MCF 10A (cell line): ENCODE measurements around the gene FGF14. TPM values are rescaled to one million over a fixed set of nuclear protein-coding genes. Genes with fewer than 3 reads are reported as not detected.

Source experiments
- BruUV-seq: library from RNA; stranded (reverse); fragments of 400-500 nt; replicated peaks from 2 replicates; lab custom pipeline; 2021; lab: Mats Ljungman, UMichigan
- CTCF ChIA-PET: fragments of 300-600 bp; sonication (Branson Sonifier 250); formaldehyde crosslinking; extraction: SDS; loops from one replicate; lab custom pipeline; 2021; ENCODE audit warnings: antibody characterized with exemption, inconsistent platforms; lab: Yijun Ruan, JAX
- POLR2A ChIA-PET: fragments of 300-600, 350-650 bp; sonication (Branson Sonifier 250); formaldehyde crosslinking; extraction: SDS; loops from one replicate; lab custom pipeline; 2020; ENCODE audit warnings: antibody characterized with exemption, inconsistent platforms; lab: Yijun Ruan, JAX
- DNase-seq: peaks from one replicate; pipeline ENCODE4 v3.0.0-alpha.2; 2018; ENCODE audit not compliant: unreplicated experiment
- H3K27ac Mint-ChIP-seq: one replicate; pipeline ENCODE4 v1.8.0; 2022; ENCODE audit warnings: mild to moderate bottlenecking, low read depth, mixed read lengths; ENCODE audit not compliant: unreplicated experiment
- H3K27me3 Mint-ChIP-seq: one replicate; pipeline ENCODE4 v1.8.0; 2022; ENCODE audit warnings: mixed read lengths; ENCODE audit not compliant: insufficient read depth, unreplicated experiment
- H3K36me3 Mint-ChIP-seq: one replicate; pipeline ENCODE4 v1.8.0; 2022; ENCODE audit warnings: mild to moderate bottlenecking, moderate library complexity, mixed read lengths; ENCODE audit not compliant: insufficient read depth, unreplicated experiment
- H3K4me1 Mint-ChIP-seq: one replicate; pipeline ENCODE4 v1.8.0; 2022; ENCODE audit warnings: mixed read lengths; ENCODE audit not compliant: insufficient read depth, unreplicated experiment
- H3K4me3 Mint-ChIP-seq: one replicate; pipeline ENCODE4 v1.8.0; 2022; ENCODE audit warnings: mild to moderate bottlenecking, moderate library complexity, mixed read lengths; ENCODE audit not compliant: unreplicated experiment
- H3K9me3 Mint-ChIP-seq: one replicate; pipeline ENCODE4 v1.8.0; 2022; ENCODE audit warnings: mixed read lengths; ENCODE audit not compliant: unreplicated experiment
- intact Hi-C: fragments of 100-400 bp; cut with micrococcal nuclease; formaldehyde crosslinking; loops from 2 replicates; pipeline ENCODE4 v1.14.1; 2022
- total RNA-seq: library from RNA; stranded (reverse); gene quantifications from 2 replicates; pipeline ENCODE4 v1.2.3, GENCODE V29; 2022
- TF ChIP-seq, protein P1 (sequence below): fragments of 200-600 bp; IDR thresholded peaks from one replicate; pipeline ENCODE4 v1.8.0; 2022; ENCODE audit warnings: antibody characterized with exemption, mild to moderate bottlenecking; ENCODE audit not compliant: unreplicated experiment

FGF14 gene
- total RNA-seq, 1 experiment from 2014 or later, result not detected

DNA sequence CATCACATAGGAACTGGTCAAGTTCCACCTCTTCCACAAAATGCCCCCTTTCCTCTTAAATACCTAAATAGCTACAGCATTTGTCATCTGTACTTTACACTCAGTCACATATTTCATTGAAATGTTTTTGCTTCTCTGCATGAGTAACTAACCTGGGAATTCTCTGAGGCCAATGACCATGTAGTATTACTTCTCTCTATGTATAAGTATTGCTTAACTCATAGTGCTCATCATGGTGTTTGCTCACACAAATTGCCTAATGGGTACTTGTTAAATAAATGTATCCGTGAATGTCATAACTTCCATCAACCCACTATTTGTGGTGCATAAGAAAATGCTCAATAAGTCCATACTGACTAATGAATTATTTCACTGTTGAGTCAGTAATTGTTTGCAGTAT lies 115.5 kb downstream of the FGF14 start:
- no TSS peak for BruUV-seq
- H3K4me3 Mint-ChIP-seq, result peak overlapping the region; percentile 50
- ChIA-PET POLR2A (interaction anchor here (0.8 kb wide), 1 partner anchor 87 kb away, joined by 3 read pairs; no protein-coding TSS in a partner anchor), CTCF (no interaction called here)
- peaks cover 32% of the 10 kb centered on the region for H3K4me1 Mint-ChIP-seq
- H3K27ac Mint-ChIP-seq, result peak overlapping the region; percentile 84
- peak; percentile 90 for DNase-seq
- intact Hi-C loops, result no loop called here
- no peaks in the 10 kb centered on the region for H3K36me3 Mint-ChIP-seq
- TF ChIP-seq, protein P1, sequence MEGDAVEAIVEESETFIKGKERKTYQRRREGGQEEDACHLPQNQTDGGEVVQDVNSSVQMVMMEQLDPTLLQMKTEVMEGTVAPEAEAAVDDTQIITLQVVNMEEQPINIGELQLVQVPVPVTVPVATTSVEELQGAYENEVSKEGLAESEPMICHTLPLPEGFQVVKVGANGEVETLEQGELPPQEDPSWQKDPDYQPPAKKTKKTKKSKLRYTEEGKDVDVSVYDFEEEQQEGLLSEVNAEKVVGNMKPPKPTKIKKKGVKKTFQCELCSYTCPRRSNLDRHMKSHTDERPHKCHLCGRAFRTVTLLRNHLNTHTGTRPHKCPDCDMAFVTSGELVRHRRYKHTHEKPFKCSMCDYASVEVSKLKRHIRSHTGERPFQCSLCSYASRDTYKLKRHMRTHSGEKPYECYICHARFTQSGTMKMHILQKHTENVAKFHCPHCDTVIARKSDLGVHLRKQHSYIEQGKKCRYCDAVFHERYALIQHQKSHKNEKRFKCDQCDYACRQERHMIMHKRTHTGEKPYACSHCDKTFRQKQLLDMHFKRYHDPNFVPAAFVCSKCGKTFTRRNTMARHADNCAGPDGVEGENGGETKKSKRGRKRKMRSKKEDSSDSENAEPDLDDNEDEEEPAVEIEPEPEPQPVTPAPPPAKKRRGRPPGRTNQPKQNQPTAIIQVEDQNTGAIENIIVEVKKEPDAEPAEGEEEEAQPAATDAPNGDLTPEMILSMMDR, result no peak
- no peaks in the 10 kb centered on the region for H3K9me3 Mint-ChIP-seq
- H3K27me3 Mint-ChIP-seq, result no peaks in the 10 kb centered on the region

DNA sequence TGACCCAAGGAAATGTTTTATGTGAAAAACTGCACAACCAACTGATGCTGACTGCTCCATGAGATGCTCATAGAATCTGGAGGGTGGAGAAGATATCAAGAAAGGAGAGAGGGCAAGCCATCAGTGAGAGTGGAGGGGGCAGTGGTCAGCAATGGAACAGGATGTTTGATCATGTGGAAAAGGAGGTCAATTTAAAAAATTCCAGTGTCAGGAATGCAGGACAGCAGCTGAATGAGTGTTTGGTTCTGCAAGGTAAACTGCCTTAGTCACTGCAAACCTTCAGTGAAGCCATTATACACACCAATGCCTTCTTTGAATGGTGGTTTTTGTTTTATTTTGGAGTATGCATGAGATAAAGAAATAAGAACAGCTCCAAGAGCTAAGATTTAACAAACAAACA lies 121.5 kb downstream of the FGF14 start:
- DNase-seq, result no peak
- intact Hi-C loops, result no loop called here
- ChIA-PET CTCF (interaction anchor here (0.8 kb wide), 1 partner anchor 176 kb away, joined by 3 read pairs; no protein-coding TSS in a partner anchor), POLR2A (interaction anchor here (0.6 kb wide), 1 partner anchor 114 kb away, joined by 3 read pairs; no protein-coding TSS in a partner anchor)
- Mint-ChIP-seq H3K4me3 (no peak overlapping the region), H3K27me3 (no peaks in the 10 kb centered on the region), H3K4me1 (peaks cover 5% of the 10 kb centered on the region), H3K9me3 (no peaks in the 10 kb centered on the region), H3K36me3 (peaks cover 5% of the 10 kb centered on the region), H3K27ac (no peak overlapping the region)
- TF ChIP-seq, protein P1, result no peak
- BruUV-seq, result no TSS peak

DNA sequence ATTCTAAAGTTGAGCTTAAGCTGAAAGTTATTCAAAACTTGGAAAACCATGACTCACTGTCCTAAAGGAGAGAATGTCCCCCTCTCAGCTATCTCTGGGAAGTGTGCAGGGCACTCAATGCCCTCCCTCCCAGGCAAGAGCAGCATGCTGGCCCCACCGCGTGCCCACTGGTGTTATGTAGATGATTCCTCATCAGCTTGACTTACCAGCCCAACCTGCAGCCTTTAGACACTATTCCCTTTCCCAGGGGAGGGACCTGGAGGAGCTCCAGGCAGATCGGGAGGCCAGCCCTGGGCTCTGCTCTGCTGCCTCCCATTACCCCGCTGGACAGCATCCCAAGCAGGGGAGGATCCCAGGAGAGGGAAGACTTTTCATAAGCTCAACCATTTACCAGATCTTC lies 124.6 kb downstream of the FGF14 start:
- Mint-ChIP-seq H3K4me1 (no peaks in the 10 kb centered on the region), H3K9me3 (no peaks in the 10 kb centered on the region), H3K27ac (no peak overlapping the region), H3K36me3 (peaks cover 5% of the 10 kb centered on the region), H3K27me3 (no peaks in the 10 kb centered on the region), H3K4me3 (no peak overlapping the region)
- TF ChIP-seq, protein P1, result no peak
- BruUV-seq, result no TSS peak
- ChIA-PET CTCF (interaction anchor here (0.6 kb wide), 1 partner anchor 18 kb away, joined by 3 read pairs; no protein-coding TSS in a partner anchor), POLR2A (no interaction called here)
- DNase-seq, result no peak
- intact Hi-C loops, result no loop called here

DNA sequence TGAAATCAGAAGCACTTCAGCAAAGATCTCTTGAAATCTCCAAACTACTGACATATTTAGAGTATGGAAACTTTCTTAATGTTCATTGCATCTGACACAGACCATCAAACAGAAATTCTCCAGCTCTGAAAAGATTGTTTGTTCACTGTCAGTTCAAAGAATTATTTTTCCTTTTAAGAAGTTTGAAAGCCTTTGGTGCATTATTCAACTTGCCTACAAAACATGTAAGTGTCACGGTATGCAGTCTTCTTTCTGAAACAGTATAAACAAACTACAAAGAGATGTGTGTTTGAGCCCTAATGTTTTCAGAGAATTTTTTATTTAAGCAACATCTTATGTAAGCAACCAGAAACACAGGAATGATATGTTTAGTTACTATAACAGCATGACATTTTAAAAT lies 125.4 kb downstream of the FGF14 start:
- no peak for DNase-seq
- H3K36me3 Mint-ChIP-seq, result peaks cover 5% of the 10 kb centered on the region
- peaks cover 5% of the 10 kb centered on the region for H3K4me1 Mint-ChIP-seq
- intact Hi-C loops, result no loop called here
- no peak overlapping the region for H3K27ac Mint-ChIP-seq
- ChIA-PET CTCF (interaction anchor here (0.6 kb wide), 1 partner anchor 75 kb away, joined by 5 read pairs; no protein-coding TSS in a partner anchor), POLR2A (no interaction called here)
- TF ChIP-seq, protein P1, result no peak
- H3K9me3 Mint-ChIP-seq, result no peaks in the 10 kb centered on the region
- no peak overlapping the region for H3K4me3 Mint-ChIP-seq
- H3K27me3 Mint-ChIP-seq, result no peaks in the 10 kb centered on the region
- no TSS peak for BruUV-seq
